AG04449 (cell line): ENCODE results near the gene DACT2.
A peak's percentile ranks its signal among the peaks of the same experiment; 100 is the strongest.
"Not testable (repeated sequence)": the region's sequence is repeated elsewhere in the genome, so short reads cannot be mapped to it uniquely, and the experiment has no call there.

Experiments used
- CTCF ChIA-PET: fragments of 350-600 bp; formaldehyde crosslinking; extraction: SDS; loops from one replicate; lab custom pipeline; 2021; ENCODE audit warnings: antibody characterized with exemption; lab: Yijun Ruan, JAX
- POLR2A ChIA-PET: fragments of 400-600, 350-600 bp; formaldehyde crosslinking; extraction: SDS; loops from one replicate; lab custom pipeline; 2020; ENCODE audit warnings: antibody characterized with exemption, inconsistent platforms; lab: Yijun Ruan, JAX
- DNase-seq: peaks from one replicate; pipeline ENCODE4 v3.0.0-alpha.2; 2010; ENCODE audit warnings: low read depth, low spot score
- H3K4me3 ChIP-seq: 2 replicates; pipeline ENCODE4 v1.5.1; 2011; ENCODE audit warnings: low read depth, mild to moderate bottlenecking, control low read depth, low read length
- CTCF ChIP-seq: IDR thresholded peaks from one replicate; pipeline ENCODE4 v1.5.1; 2011; ENCODE audit warnings: mild to moderate bottlenecking, moderate library complexity, low read length, control low read depth, inconsistent platforms; ENCODE audit not compliant: insufficient read depth; ENCODE audit errors: missing control alignments

The DACT2 gene

GRCh38 chr6:168318090-168318489 lies 1.5 kb downstream of the DACT2 start:
- DNase-seq, result no peak
- no peak for TF ChIP-seq CTCF
- POLR2A ChIA-PET, result no interaction called here
- CTCF ChIA-PET, result no interaction called here
- H3K4me3 ChIP-seq, result no peak overlapping the region

- ChIA-PET CTCF (no interaction called here), POLR2A (no interaction called here)
- no peak for TF ChIP-seq CTCF
- DNase-seq, result no peak
- no peak overlapping the region for H3K4me3 ChIP-seq
Observed at GRCh38 chr6:168315596-168315995, 4.0 kb downstream of the DACT2 start.

GRCh38 chr6:168314948-168315347 lies 4.6 kb downstream of the DACT2 start:
- DNase-seq, result peak; percentile 0
- CTCF ChIA-PET, result no interaction called here
- peak; percentile 20 for TF ChIP-seq CTCF
- no peak overlapping the region for H3K4me3 ChIP-seq
- POLR2A ChIA-PET, result no interaction called here

- no peak overlapping the region for H3K4me3 ChIP-seq
- ChIA-PET CTCF (no interaction called here), POLR2A (no interaction called here)
- TF ChIP-seq CTCF, result no peak
- no peak for DNase-seq
Observed at GRCh38 chr6:168314021-168314420, 5.6 kb downstream of the DACT2 start.

GRCh38 chr6:168313431-168314011 lies 6.1 kb downstream of the DACT2 start:
- H3K4me3 ChIP-seq, result no peak overlapping the region
- no peak for DNase-seq
- TF ChIP-seq CTCF, result no peak
- ChIA-PET CTCF (no interaction called here), POLR2A (no interaction called here)

- DNase-seq, H3K4me3 ChIP-seq, CTCF ChIA-PET, POLR2A ChIA-PET: not testable (repeated sequence)
Observed at GRCh38 chr6:168312125-168312507, 7.5 kb downstream of the DACT2 start.

- ChIA-PET POLR2A (no interaction called here), CTCF (no interaction called here)
- no peak for DNase-seq
- no peak for TF ChIP-seq CTCF
- H3K4me3 ChIP-seq, result no peak overlapping the region
Observed at GRCh38 chr6:168311410-168312124, 8.0 kb downstream of the DACT2 start.
